Activated T-helper 1 cell treated with anti-CD3 and anti-CD28 coated beads, Interleukin-12 subunit alpha, Interleukin-12 subunit beta, Interleukin-2, Interleukin-4 antibody, amounts not matched to agents 30 ng/mL and 10 ng/mL and 1 ng/mL, durations not matched to agents 14 hours and 24 hours and 36 hours (primary cell): ENCODE results near the gene ACP5. TPM values are rescaled to one million over a fixed set of nuclear protein-coding genes. Genes with fewer than 3 reads are reported as not detected.
"Not testable (repeated sequence)": the region's sequence is repeated elsewhere in the genome, so short reads cannot be mapped to it uniquely, and the experiment has no call there.

ENCODE experiments used
- DNase-seq: peaks from one replicate; pipeline ENCODE4 v3.0.0; 2021; ENCODE audit warnings: low spot score
- H3K27ac Mint-ChIP-seq: one replicate; pipeline ENCODE4 v1.8.0; 2021; ENCODE audit warnings: mild to moderate bottlenecking, mixed read lengths
- H3K27me3 Mint-ChIP-seq: one replicate; pipeline ENCODE4 v1.8.0; 2022; ENCODE audit warnings: mild to moderate bottlenecking, moderate library complexity, mixed read lengths; ENCODE audit not compliant: insufficient read depth
- H3K36me3 Mint-ChIP-seq: one replicate; pipeline ENCODE4 v1.8.0; 2021; ENCODE audit warnings: low read depth, mixed read lengths
- H3K4me1 Mint-ChIP-seq: one replicate; pipeline ENCODE4 v1.8.0; 2021; ENCODE audit warnings: low read depth, mixed read lengths
- H3K4me3 Mint-ChIP-seq: one replicate; pipeline ENCODE4 v1.8.0; 2021; ENCODE audit warnings: mild to moderate bottlenecking, moderate library complexity, mixed read lengths
- H3K9me3 Mint-ChIP-seq: one replicate; pipeline ENCODE4 v1.8.0; 2021; ENCODE audit warnings: mixed read lengths
- intact Hi-C: fragments of 100-400 bp; cut with micrococcal nuclease; formaldehyde crosslinking; loops from one replicate; pipeline ENCODE4 v1.15.1; 2024
- total RNA-seq: library from RNA; stranded (reverse); gene quantifications from 2 replicates; pipeline ENCODE4 v1.2.3, GENCODE V29; 2022

The ACP5 gene
- 12.0 and 13.4 TPM in 2 replicates for total RNA-seq

DNA sequence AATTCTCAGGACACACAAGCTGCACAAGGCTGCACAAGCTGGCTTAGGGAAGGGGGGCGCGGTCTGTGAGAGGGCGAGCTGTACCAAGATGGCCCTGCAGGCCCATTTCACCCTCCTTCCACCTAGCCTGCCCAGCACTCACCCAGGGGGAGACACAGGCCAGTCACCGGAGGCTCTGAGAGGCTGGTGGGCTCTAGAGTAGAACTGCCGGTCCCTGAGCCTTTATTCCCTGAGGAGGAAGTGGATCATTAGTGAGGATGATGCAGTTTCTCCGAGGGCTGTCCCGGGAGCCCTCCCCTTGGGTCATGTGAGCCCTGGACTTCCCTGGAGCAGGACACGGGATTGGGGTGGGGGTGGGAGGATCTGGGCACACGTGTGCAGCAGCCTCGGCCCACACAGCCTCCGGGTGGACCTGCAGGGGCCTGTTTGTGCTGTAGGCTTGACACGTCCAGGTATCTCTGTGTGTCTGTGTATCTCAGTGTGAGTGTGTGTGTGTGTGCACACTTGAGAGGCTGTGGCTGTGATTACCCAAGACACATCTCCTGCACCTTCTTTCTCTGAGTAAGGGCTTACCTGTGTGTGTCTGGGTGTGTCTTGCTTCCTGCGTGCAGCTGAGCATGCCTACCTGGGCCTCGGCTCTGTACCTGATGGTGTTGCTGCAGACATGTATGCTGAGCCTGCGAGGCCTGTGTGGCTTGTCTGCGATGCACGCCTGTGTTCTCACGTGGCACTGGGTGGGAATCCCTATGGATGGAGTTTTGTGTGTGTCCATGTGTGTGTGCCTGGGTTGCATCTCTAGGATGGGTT lies at the start of gene ACP5:
Gene ACP5 (minus strand): TSS at position 195 of the 807 bp plus-strand sequence. CDS start 328 bp downstream, outside the sequence.
- intact Hi-C loops: no loop called here
- H3K4me3 Mint-ChIP-seq: peak within 1 kb of the TSS; percentile 75
- no peaks in the 10 kb centered on the region for H3K9me3 Mint-ChIP-seq
- H3K27me3 Mint-ChIP-seq: no peaks in the 10 kb centered on the region
- peaks cover 21% of the 10 kb centered on the region for H3K4me1 Mint-ChIP-seq
- no peak within 1 kb of the TSS for H3K27ac Mint-ChIP-seq
- no peak for DNase-seq
- peaks cover 3% of the 10 kb centered on the region for H3K36me3 Mint-ChIP-seq

GRCh38 chr19:11626252-11626651 lies 48.8 kb upstream of the ACP5 start:
- Mint-ChIP-seq H3K4me1 (no peaks in the 10 kb centered on the region), H3K27ac (no peak overlapping the region), H3K9me3 (peaks cover 39% of the 10 kb centered on the region), H3K36me3 (peaks cover 3% of the 10 kb centered on the region), H3K4me3 (no peak overlapping the region), H3K27me3 (peaks cover 13% of the 10 kb centered on the region)
- no peak for DNase-seq
- intact Hi-C loops: no loop called here

DNA sequence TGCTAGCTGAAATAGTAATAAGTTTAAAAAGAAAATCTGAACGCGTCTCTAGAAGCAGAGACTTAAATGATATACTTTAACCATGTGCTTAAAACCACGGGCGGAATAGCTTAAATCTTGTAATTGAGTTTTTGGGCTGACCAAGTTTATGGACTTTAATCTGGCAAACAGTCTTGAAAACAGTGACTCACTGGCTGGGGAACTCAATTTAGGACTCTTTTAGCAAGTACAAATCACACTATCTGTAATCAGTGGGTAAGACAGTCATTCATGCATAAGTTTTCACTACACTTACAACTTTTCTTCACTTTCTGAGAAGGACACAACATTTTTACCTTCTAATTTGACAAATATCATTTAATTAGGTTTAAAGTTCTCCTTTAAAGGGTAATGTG lies 46.6 kb upstream of the ACP5 start:
- Mint-ChIP-seq H3K36me3 (peaks cover 18% of the 10 kb centered on the region), H3K4me1 (no peaks in the 10 kb centered on the region), H3K27me3 (peaks cover 13% of the 10 kb centered on the region), H3K9me3 (peaks cover 36% of the 10 kb centered on the region), H3K27ac (no peak overlapping the region), H3K4me3 (no peak overlapping the region)
- intact Hi-C loops: no loop called here
- DNase-seq: no peak

DNA sequence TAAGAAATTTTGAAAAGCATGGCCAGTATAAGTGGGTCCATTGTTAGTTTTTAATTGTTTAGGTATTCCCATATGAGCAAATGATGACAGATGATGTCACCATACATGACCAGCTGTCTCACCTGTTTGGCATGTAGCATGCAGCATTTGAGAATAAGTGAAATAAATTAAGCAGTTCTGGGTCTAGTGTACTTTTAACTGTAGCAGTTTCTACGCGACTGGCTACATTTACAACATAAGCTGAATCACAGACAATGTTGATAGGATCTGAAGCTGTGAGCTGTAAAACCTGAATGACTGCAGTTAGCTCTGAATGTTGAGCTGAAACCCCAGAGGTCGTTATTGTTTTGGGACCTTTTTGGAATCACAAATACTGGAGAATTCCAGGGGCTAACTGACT lies 45.0 kb upstream of the ACP5 start:
- Mint-ChIP-seq H3K9me3 (peaks cover 46% of the 10 kb centered on the region), H3K36me3 (peaks cover 32% of the 10 kb centered on the region), H3K27me3 (peaks cover 13% of the 10 kb centered on the region)
- H3K27ac Mint-ChIP-seq, H3K4me3 Mint-ChIP-seq, DNase-seq, intact Hi-C loops, H3K4me1 Mint-ChIP-seq: not testable (repeated sequence)

GRCh38 chr19:11620553-11620952 lies 43.1 kb upstream of the ACP5 start:
- Mint-ChIP-seq H3K9me3 (peaks cover 54% of the 10 kb centered on the region), H3K36me3 (peaks cover 45% of the 10 kb centered on the region), H3K4me3 (no peak overlapping the region), H3K27ac (no peak overlapping the region), H3K4me1 (no peaks in the 10 kb centered on the region), H3K27me3 (peaks cover 7% of the 10 kb centered on the region)
- intact Hi-C loops: no loop called here
- DNase-seq: no peak

DNA sequence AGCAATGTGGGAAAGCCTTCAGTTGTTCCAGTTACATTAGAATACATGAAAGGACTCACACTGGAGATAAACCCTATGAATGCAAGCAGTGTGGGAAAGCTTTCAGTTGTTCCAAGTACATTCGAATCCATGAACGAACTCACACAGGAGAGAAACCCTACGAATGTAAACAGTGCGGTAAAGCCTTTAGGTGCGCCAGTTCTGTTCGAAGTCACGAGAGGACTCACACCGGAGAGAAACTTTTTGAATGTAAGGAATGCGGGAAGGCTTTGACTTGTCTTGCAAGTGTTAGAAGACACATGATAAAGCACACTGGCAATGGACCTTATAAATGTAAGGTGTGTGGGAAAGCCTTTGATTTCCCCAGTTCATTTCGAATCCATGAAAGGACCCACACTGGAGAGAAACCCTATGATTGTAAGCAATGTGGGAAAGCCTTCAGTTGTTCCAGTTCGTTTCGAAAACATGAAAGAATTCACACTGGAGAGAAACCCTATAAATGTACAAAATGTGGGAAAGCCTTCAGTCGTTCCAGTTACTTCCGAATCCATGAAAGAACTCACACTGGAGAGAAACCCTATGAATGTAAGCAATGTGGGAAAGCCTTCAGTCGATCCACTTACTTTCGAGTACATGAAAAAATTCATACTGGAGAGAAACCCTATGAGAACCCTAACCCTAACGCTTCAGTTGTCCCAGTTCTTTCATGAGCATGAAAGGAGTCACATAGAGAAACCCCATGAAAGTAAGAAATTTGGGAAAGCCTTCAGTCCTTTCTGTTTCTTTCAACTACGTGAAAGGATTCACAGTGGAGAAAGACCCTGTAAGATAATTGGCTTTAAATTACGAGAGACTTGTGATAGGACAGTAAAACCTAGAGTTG lies 40.0 kb upstream of the ACP5 start:
- no peak overlapping the region for H3K27ac Mint-ChIP-seq
- H3K36me3 Mint-ChIP-seq: peaks cover 56% of the 10 kb centered on the region
- H3K4me1 Mint-ChIP-seq: no peaks in the 10 kb centered on the region
- intact Hi-C loops: no loop called here
- no peak overlapping the region for H3K4me3 Mint-ChIP-seq
- no peaks in the 10 kb centered on the region for H3K27me3 Mint-ChIP-seq
- no peak for DNase-seq
- peaks cover 56% of the 10 kb centered on the region for H3K9me3 Mint-ChIP-seq

- H3K9me3 Mint-ChIP-seq: peaks cover 34% of the 10 kb centered on the region
- DNase-seq: no peak
- H3K27me3 Mint-ChIP-seq: no peaks in the 10 kb centered on the region
- H3K4me1 Mint-ChIP-seq: no peaks in the 10 kb centered on the region
- peaks cover 34% of the 10 kb centered on the region for H3K36me3 Mint-ChIP-seq
- intact Hi-C loops: no loop called here
- H3K27ac Mint-ChIP-seq: no peak overlapping the region
- H3K4me3 Mint-ChIP-seq: no peak overlapping the region
Observed at GRCh38 chr19:11612816-11613511, 35.5 kb upstream of the ACP5 start.

GRCh38 chr19:11611730-11612129 lies 34.3 kb upstream of the ACP5 start:
- no peak overlapping the region for H3K27ac Mint-ChIP-seq
- peaks cover 29% of the 10 kb centered on the region for H3K36me3 Mint-ChIP-seq
- intact Hi-C loops: no loop called here
- H3K4me3 Mint-ChIP-seq: no peak overlapping the region
- H3K9me3 Mint-ChIP-seq: peaks cover 30% of the 10 kb centered on the region
- no peaks in the 10 kb centered on the region for H3K4me1 Mint-ChIP-seq
- no peak for DNase-seq
- H3K27me3 Mint-ChIP-seq: no peaks in the 10 kb centered on the region

DNA sequence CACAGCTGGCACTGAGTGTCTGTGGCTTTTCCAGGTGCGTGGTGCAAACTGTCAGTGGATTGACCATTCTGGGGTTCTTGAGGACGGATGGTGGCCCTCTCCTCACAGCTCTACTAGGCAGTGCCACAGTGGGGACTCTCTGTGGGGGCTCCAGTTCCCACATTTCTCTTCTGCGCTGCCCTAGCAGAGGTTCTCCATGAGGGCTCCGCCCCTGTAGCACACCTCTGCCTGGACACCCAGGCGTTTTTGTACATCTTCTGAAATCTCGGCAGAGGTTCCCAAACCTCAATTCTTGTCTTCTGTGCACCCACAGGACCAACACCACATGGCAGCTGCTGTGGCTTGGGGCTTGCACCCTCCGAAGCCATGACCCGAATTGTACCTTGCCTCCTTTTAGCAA lies 29.0 kb upstream of the ACP5 start:
- intact Hi-C loops: no loop called here
- Mint-ChIP-seq H3K9me3 (peaks cover 44% of the 10 kb centered on the region), H3K27ac (no peak overlapping the region), H3K36me3 (peaks cover 46% of the 10 kb centered on the region), H3K27me3 (no peaks in the 10 kb centered on the region), H3K4me1 (no peaks in the 10 kb centered on the region), H3K4me3 (no peak overlapping the region)
- no peak for DNase-seq

GRCh38 chr19:11599704-11600103 lies 22.3 kb upstream of the ACP5 start:
- not testable (repeated sequence) for DNase-seq, H3K27me3 Mint-ChIP-seq, H3K4me3 Mint-ChIP-seq, H3K27ac Mint-ChIP-seq
- intact Hi-C loops: loop anchor here (5.0 kb wide), 1 partner anchor 388 kb away; no protein-coding TSS in a partner anchor
- peaks cover 10% of the 10 kb centered on the region for H3K4me1 Mint-ChIP-seq
- peaks cover 15% of the 10 kb centered on the region for H3K9me3 Mint-ChIP-seq
- H3K36me3 Mint-ChIP-seq: peaks cover 24% of the 10 kb centered on the region

- Mint-ChIP-seq H3K4me1 (peaks cover 10% of the 10 kb centered on the region), H3K27me3 (no peaks in the 10 kb centered on the region), H3K36me3 (peaks cover 14% of the 10 kb centered on the region), H3K9me3 (peaks cover 10% of the 10 kb centered on the region), H3K27ac (no peak overlapping the region), H3K4me3 (peak overlapping the region; percentile 79)
- no peak for DNase-seq
- intact Hi-C loops: loop anchor here (5.0 kb wide), 1 partner anchor 389 kb away; no protein-coding TSS in a partner anchor
Observed at GRCh38 chr19:11598746-11599145, 21.3 kb upstream of the ACP5 start.

GRCh38 chr19:11598103-11598483 lies 20.6 kb upstream of the ACP5 start:
- intact Hi-C loops: loop anchor here (5.0 kb wide), 1 partner anchor 389 kb away; no protein-coding TSS in a partner anchor
- H3K27me3 Mint-ChIP-seq: no peaks in the 10 kb centered on the region

More at GRCh38 chr19:11598103-11598483, 20.6 kb upstream of the ACP5 start:
- Mint-ChIP-seq H3K36me3 (peaks cover 13% of the 10 kb centered on the region), H3K9me3 (peaks cover 10% of the 10 kb centered on the region), H3K4me3 (peak overlapping the region; percentile 93), H3K4me1 (peaks cover 10% of the 10 kb centered on the region), H3K27ac (peak overlapping the region; percentile 89)
- DNase-seq: no peak
